GM23338 (cell line): ENCODE results near the gene EYA2. TPM values are rescaled to one million over a fixed set of nuclear protein-coding genes. Genes with fewer than 3 reads are reported as not detected.
A peak's percentile ranks its signal among the peaks of the same experiment; 100 is the strongest.

ENCODE experiments used
- ATAC-seq: fragments of 200-7000 bp; cut with Tn5 transposase; 3 replicates; pipeline ENCODE4 v1.9.1; 2020
- DNase-seq: peaks from one replicate; pipeline ENCODE4 v3.0.0-alpha.2; 2015; ENCODE audit warnings: low spot score
- H2AFZ ChIP-seq: fragments of 200-600 bp; sonication (generic); 2 replicates; pipeline ENCODE4 v1.8.0; 2016; ENCODE audit warnings: antibody characterized with exemption, mild to moderate bottlenecking, moderate library complexity
- H3F3A ChIP-seq: fragments of 200-600 bp; sonication (generic); replicated peaks from 2 replicates; pipeline ENCODE4 v1.8.0; 2017; ENCODE audit warnings: antibody characterized with exemption, mixed run types, low read depth
- H3K27ac ChIP-seq: fragments of 200-600 bp; sonication (generic); 2 replicates; pipeline ENCODE4 v1.6.1; 2016; ENCODE audit warnings: low read depth
- H3K27me3 ChIP-seq: fragments of 200-600 bp; sonication (generic); 2 replicates; pipeline ENCODE4 v1.8.0; 2016; ENCODE audit warnings: mild to moderate bottlenecking, mixed run types, moderate library complexity; ENCODE audit not compliant: insufficient read depth
- H3K36me3 ChIP-seq: fragments of 200-600 bp; sonication (generic); 2 replicates; pipeline ENCODE4 v1.8.0; 2016; ENCODE audit warnings: mild to moderate bottlenecking; ENCODE audit not compliant: insufficient read depth
- H3K4me1 ChIP-seq: fragments of 200-600 bp; sonication (generic); 2 replicates; pipeline ENCODE4 v1.8.0; 2016; ENCODE audit warnings: mild to moderate bottlenecking, moderate library complexity; ENCODE audit not compliant: insufficient read depth
- H3K4me2 ChIP-seq: fragments of 200-600 bp; sonication (generic); 2 replicates; pipeline ENCODE4 v1.7.1; 2017; ENCODE audit warnings: mixed run types
- H3K4me3 ChIP-seq: fragments of 200-600 bp; sonication (generic); 2 replicates; pipeline ENCODE4 v1.6.1; 2016; ENCODE audit warnings: mixed run types
- H3K79me2 ChIP-seq: fragments of 200-600 bp; sonication (generic); replicated peaks from 2 replicates; pipeline ENCODE4 v1.8.0; 2017; ENCODE audit warnings: mild to moderate bottlenecking; ENCODE audit not compliant: insufficient read depth
- H3K9me2 ChIP-seq: fragments of 200-600 bp; sonication (generic); 2 replicates; pipeline ENCODE4 v1.8.0; 2017; ENCODE audit not compliant: insufficient read depth
- H4K20me1 ChIP-seq: fragments of 200-600 bp; sonication (generic); replicated peaks from 2 replicates; pipeline ENCODE4 v1.8.0; 2017; ENCODE audit warnings: mild to moderate bottlenecking; ENCODE audit not compliant: insufficient read depth
- H3K27ac Mint-ChIP-seq: 2 replicates; pipeline ENCODE4 v1.8.0; 2020; ENCODE audit warnings: inconsistent platforms, mild to moderate bottlenecking, moderate library complexity, mixed read lengths
- H3K27me3 Mint-ChIP-seq: 3 replicates; pipeline ENCODE4 v1.8.0; 2022; ENCODE audit warnings: low read depth, mild to moderate bottlenecking, moderate library complexity, mixed read lengths, inconsistent platforms; ENCODE audit not compliant: insufficient read depth, poor library complexity
- H3K36me3 Mint-ChIP-seq: 3 replicates; pipeline ENCODE4 v1.8.0; 2021; ENCODE audit warnings: low read depth, mild to moderate bottlenecking, inconsistent platforms, moderate library complexity, mixed read lengths
- H3K4me1 Mint-ChIP-seq: 3 replicates; pipeline ENCODE4 v1.8.0; 2020; ENCODE audit warnings: mild to moderate bottlenecking, inconsistent platforms, mixed read lengths
- H3K4me3 Mint-ChIP-seq: 3 replicates; pipeline ENCODE4 v1.8.0; 2021; ENCODE audit warnings: moderate library complexity, mild to moderate bottlenecking, inconsistent platforms, mixed read lengths
- H3K9me3 Mint-ChIP-seq: 3 replicates; pipeline ENCODE4 v1.8.0; 2020; ENCODE audit warnings: moderate library complexity, mild to moderate bottlenecking, inconsistent platforms, mixed read lengths
- CREB1 ChIP-seq: fragments of 250-450 bp; sonication (Bioruptor Pico); IDR thresholded peaks from 2 replicates; pipeline ENCODE4 v1.5.0; 2020; ENCODE audit warnings: low read depth, mild to moderate bottlenecking, moderate library complexity
- ETS1 ChIP-seq: IDR thresholded peaks from 2 replicates; pipeline ENCODE4 v1.6.1; 2016; ENCODE audit warnings: antibody characterized with exemption
- EZH2 ChIP-seq: fragments of 200-600 bp; sonication (generic); IDR thresholded peaks from one replicate; pipeline ENCODE4 v1.8.0; 2017; ENCODE audit warnings: antibody characterized with exemption, mild to moderate bottlenecking, low read depth; ENCODE audit not compliant: unreplicated experiment
- JUNB ChIP-seq: IDR thresholded peaks from one replicate; pipeline ENCODE4 v1.6.1; 2016; ENCODE audit warnings: antibody characterized with exemption; ENCODE audit not compliant: unreplicated experiment
- REST ChIP-seq: IDR thresholded peaks from one replicate; pipeline ENCODE4 v1.6.1; 2018; ENCODE audit warnings: antibody characterized with exemption; ENCODE audit not compliant: unreplicated experiment
- ZNF114 ChIP-seq: fragments of 250-450 bp; sonication (Bioruptor Pico); IDR thresholded peaks from 2 replicates; pipeline ENCODE4 v1.5.0; 2020; ENCODE audit warnings: mild to moderate bottlenecking, moderate library complexity
- polyA plus RNA-seq: library from polyadenylated mRNA; unstranded; fragments of >200 nt; fragmentation: Nextera tagmentation; extraction: Ambion mirVana; gene quantifications from 2 replicates; pipeline ENCODE4 v1.2.1, GENCODE V29; 2016
- total RNA-seq: library from RNA; depleted of rRNA; stranded (reverse); fragments of >200 nt; shearing (Covaris generic); gene quantifications from 2 replicates; pipeline ENCODE4 v1.2.3, GENCODE V29; 2014

The EYA2 gene
- total and polyA plus RNA-seq, 2 experiments from 2014 or later = 0.50 to 0.56 TPM

GRCh38 chr20:47106786-47107185 lies 212.1 kb downstream of the EYA2 start:
- TF ChIP-seq CREB1 (CRISPR knock-in tag) (no peak), JUNB (no peak), ZNF114 (no peak), ETS1 (no peak)
- H3K9me3 Mint-ChIP-seq = peaks cover 10% of the 10 kb centered on the region; the same call in 2 of the 3 replicates
- H3K4me1 ChIP-seq = no peaks in the 10 kb centered on the region
- no peak overlapping the region for H3K27ac ChIP-seq
- peaks cover 1% of the 10 kb centered on the region for H3K27me3 Mint-ChIP-seq
- no peaks in the 10 kb centered on the region for H4K20me1 ChIP-seq
- H3K4me3 Mint-ChIP-seq = no peak overlapping the region
- no peak overlapping the region for H3K27ac Mint-ChIP-seq
- H3K79me2 ChIP-seq = no peaks in the 10 kb centered on the region
- no peaks in the 10 kb centered on the region for H3K27me3 ChIP-seq
- no peaks in the 10 kb centered on the region for H3F3A ChIP-seq
- H3K9me2 ChIP-seq = no peaks in the 10 kb centered on the region
- no peak overlapping the region for H3K4me2 ChIP-seq
- no peaks in the 10 kb centered on the region for H3K4me1 Mint-ChIP-seq
- ATAC-seq (no peak), DNase-seq (peak; percentile 31)
- H2AFZ ChIP-seq = no peak overlapping the region
- no peak overlapping the region for H3K4me3 ChIP-seq
- H3K36me3 Mint-ChIP-seq = peaks cover 5% of the 10 kb centered on the region; the same call in 2 of the 3 replicates
- no peaks in the 10 kb centered on the region for H3K36me3 ChIP-seq

GRCh38 chr20:47108994-47109393 lies 214.4 kb downstream of the EYA2 start:
- Histone ChIP-seq H3K4me3 (no peak overlapping the region), H3K36me3 (no peaks in the 10 kb centered on the region), H2AFZ (no peak overlapping the region), H4K20me1 (no peaks in the 10 kb centered on the region), H3K9me2 (no peaks in the 10 kb centered on the region), H3K4me2 (no peak overlapping the region), H3K4me1 (no peaks in the 10 kb centered on the region), H3K79me2 (no peaks in the 10 kb centered on the region), H3F3A (no peaks in the 10 kb centered on the region), H3K27ac (no peak overlapping the region), H3K27me3 (no peaks in the 10 kb centered on the region)
- Mint-ChIP-seq H3K27ac (no peak overlapping the region), H3K9me3 (peaks cover 10% of the 10 kb centered on the region; the same call in 2 of the 3 replicates), H3K4me3 (no peak overlapping the region), H3K4me1 (peaks cover 8% of the 10 kb centered on the region; the same call in 1 of the 3 replicates), H3K36me3 (peaks cover 5% of the 10 kb centered on the region; the same call in 2 of the 3 replicates), H3K27me3 (peaks cover 1% of the 10 kb centered on the region)
- ATAC-seq (no peak), DNase-seq (no peak)
- no peak for TF ChIP-seq REST
- no peak for TF ChIP-seq EZH2
